Mesenteric fat pad (tissue), 1 donor: ENCODE results near the gene SEZ6L2. TPM values are rescaled to one million over a fixed set of nuclear protein-coding genes. Genes with fewer than 3 reads are reported as not detected.
"Not testable (repeated sequence)": the region's sequence is repeated elsewhere in the genome, so short reads cannot be mapped to it uniquely, and the experiment has no call there.

Experiments used
- DNase-seq: peaks from one replicate; pipeline ENCODE4 v3.0.0-alpha.2; 2020; ENCODE audit warnings: low spot score
- total RNA-seq: library from RNA; stranded (reverse); fragmentation: NEBNext Ultra II Directional; extraction: Animal tissue kit (Norgen Biotek cat#: 25700); gene quantifications from one replicate; pipeline ENCODE4 v1.2.1, GENCODE V29; 2021
- donor health status: DM: yes; HTN: yes; CAD: no.

Gene SEZ6L2
- total RNA-seq, 1 donor from 2014 or later = 1.1 TPM

GRCh38 chr16:29891525-29892457 is 7.6 kb downstream of the SEZ6L2 start:
- DNase-seq = no peak

- DNase-seq = not testable (repeated sequence)
Observed at GRCh38 chr16:29889372-29889771, 10.0 kb downstream of the SEZ6L2 start.

- no peak for DNase-seq
Observed at GRCh38 chr16:29883987-29884386, 15.4 kb downstream of the SEZ6L2 start.

- DNase-seq = no peak
Observed at GRCh38 chr16:29881050-29881449, 18.3 kb downstream of the SEZ6L2 start.

GRCh38 chr16:29878172-29878571 is 21.2 kb downstream of the SEZ6L2 start:
- no peak for DNase-seq

GRCh38 chr16:29877266-29877961 is 21.9 kb downstream of the SEZ6L2 start:
- DNase-seq = no peak

GRCh38 chr16:29876594-29877249 is 22.6 kb downstream of the SEZ6L2 start:
- DNase-seq = no peak

GRCh38 chr16:29876217-29876593 is 23.1 kb downstream of the SEZ6L2 start:
- DNase-seq = no peak

- DNase-seq = no peak
Observed at GRCh38 chr16:29875206-29875605, 24.1 kb downstream of the SEZ6L2 start.

- no peak for DNase-seq
Observed at GRCh38 chr16:29873319-29873718, 26.0 kb downstream of the SEZ6L2 start.

- no peak for DNase-seq
Observed at GRCh38 chr16:29871822-29872546, 27.4 kb downstream of the SEZ6L2 start.

GRCh38 chr16:29869067-29869466 is 30.3 kb downstream of the SEZ6L2 start:
- DNase-seq = not testable (repeated sequence)

- DNase-seq = no peak
Observed at GRCh38 chr16:29868396-29869009, 30.8 kb downstream of the SEZ6L2 start.

GRCh38 chr16:29864205-29864604 is 35.1 kb downstream of the SEZ6L2 start:
- DNase-seq = no peak

- no peak for DNase-seq
Observed at GRCh38 chr16:29863669-29863984, 35.7 kb downstream of the SEZ6L2 start.

GRCh38 chr16:29862884-29863668 is 36.3 kb downstream of the SEZ6L2 start, which contains the start of gene CDIPT:
TSS of gene CDIPT (minus strand) at chr16:29863226. CDS start at chr16:29862857, 369 bp downstream.
- peak; percentile 93 for DNase-seq

- DNase-seq = no peak
Observed at GRCh38 chr16:29862383-29862883, 36.9 kb downstream of the SEZ6L2 start.

- DNase-seq = no peak
Observed at GRCh38 chr16:29860218-29860617, 39.1 kb downstream of the SEZ6L2 start.

GRCh38 chr16:29858974-29859373 is 40.4 kb downstream of the SEZ6L2 start:
- no peak for DNase-seq
